Adrenal gland (tissue), 5 donors: ENCODE measurements around the gene GPR65.

Experiments used
- CTCF ChIP-seq, 6 experiments: fragments of 450-650 bp in 4 of 6; fragments of 200-600 bp in 2 of 6; sonication (generic) in 1 of 6; IDR thresholded peaks; 1 replicate in 5 of 6; 2 replicates in 1 of 6; pipeline versions ENCODE4 v1.5.1 to v1.8.0; 2016 to 2021; ENCODE audit warnings: antibody characterized with exemption in 6 of 6, mild to moderate bottlenecking in 2 of 6, moderate library complexity in 1 of 6
- POLR2A ChIP-seq, 2 donors: fragments of 450-650 bp; IDR thresholded peaks; one replicate each; pipeline ENCODE4 v1.6.1; 2017; ENCODE audit warnings: antibody characterized with exemption in 2 of 2, mild to moderate bottlenecking in 2 of 2, moderate library complexity in 1 of 2
- donor health status: DM: no; HTN: no; CAD: no.

GRCh38 chr14:87992718-87993628 lies 12.0 kb upstream of the GPR65 start, which contains the start of gene GALC:
- no peak for TF ChIP-seq CTCF (IDR thresholded peaks at IDR 0.05)
- peak; percentile 63 to 72 for TF ChIP-seq POLR2A (IDR thresholded peaks at IDR 0.05)
